ENCODE measurements around the gene CAMK2A.
"Not testable (repeated sequence)": the region's sequence is repeated elsewhere in the genome, so short reads cannot be mapped to it uniquely, and the experiment has no call there.

The CAMK2A gene

DNA sequence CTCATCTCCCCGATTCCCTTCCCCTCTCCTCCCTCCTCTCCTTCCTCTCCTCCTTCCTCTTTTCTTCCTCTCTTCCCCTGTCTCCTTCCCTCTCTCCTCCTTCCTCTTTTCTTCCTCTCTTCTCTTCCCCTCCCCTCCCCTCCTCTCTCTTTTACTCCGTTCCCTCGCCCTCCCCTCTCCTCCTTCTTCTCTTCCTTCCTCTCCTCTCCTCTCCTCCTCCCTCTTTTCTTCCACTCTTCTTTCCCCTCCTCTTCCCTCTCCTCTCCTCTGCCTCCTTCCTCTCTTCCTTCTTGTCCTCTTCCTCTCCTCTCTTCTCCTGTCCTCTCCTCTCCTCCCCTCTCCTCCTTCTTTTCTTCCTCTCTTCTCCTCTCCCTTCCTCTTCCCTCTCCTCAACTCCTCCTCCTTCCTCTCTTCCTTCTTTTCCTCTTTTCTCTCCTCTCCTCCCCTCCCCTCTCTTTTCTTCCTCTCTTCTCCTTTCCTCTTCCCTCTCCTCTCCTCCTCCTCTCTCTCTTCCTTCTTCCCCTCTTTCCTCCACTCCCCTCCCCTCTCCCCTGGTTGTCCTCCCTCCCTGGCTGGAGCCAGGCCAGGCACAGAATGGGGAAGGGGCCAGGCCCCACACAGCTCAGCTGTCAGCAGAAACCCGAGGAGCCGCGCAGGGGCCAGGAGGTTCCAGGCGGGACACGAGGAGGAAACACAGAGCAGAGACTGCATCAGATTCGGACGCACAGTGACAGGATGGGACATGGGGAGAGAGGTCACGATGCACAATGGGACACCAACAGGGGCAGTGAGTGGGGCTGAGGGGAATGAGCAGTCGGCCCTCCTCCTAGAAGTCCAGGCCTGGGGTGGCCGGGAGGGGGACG is 48.0 kb downstream of the CAMK2A start:
- Mint-ChIP-seq H3K27ac (no peak overlapping the region), H3K27me3 (peaks cover 5 to 18% of the 10 kb centered on the region in 2 donors), H3K36me3 (no peaks in the 10 kb centered on the region), H3K4me1 (no peaks in the 10 kb centered on the region), H3K9me3 (no peaks in the 10 kb centered on the region), H3K4me3 (no peak overlapping the region)
- no peak for ATAC-seq (replicated peaks)
- DNase-seq: no peak

GRCh38 chr5:150239794-150240122 is 49.8 kb downstream of the CAMK2A start:
- DNase-seq (no peak), ATAC-seq (replicated peaks) (no peak)
- Mint-ChIP-seq H3K4me1 (peaks cover 0 to 1% of the 10 kb centered on the region in 2 donors), H3K4me3 (no peak overlapping the region), H3K27me3 (peaks cover 0 to 8% of the 10 kb centered on the region in 2 donors), H3K9me3 (no peaks in the 10 kb centered on the region), H3K36me3 (no peaks in the 10 kb centered on the region), H3K27ac (no peak overlapping the region)

- Mint-ChIP-seq H3K4me1 (peaks cover 0 to 2% of the 10 kb centered on the region in 2 donors), H3K36me3 (no peaks in the 10 kb centered on the region), H3K9me3 (no peaks in the 10 kb centered on the region), H3K4me3 (no peak overlapping the region), H3K27ac (no peak overlapping the region), H3K27me3 (peaks cover 0 to 3% of the 10 kb centered on the region in 2 donors)
- ATAC-seq (replicated peaks) (no peak), DNase-seq (no peak)
These were observed 50.3 kb downstream of the CAMK2A start for GRCh38 chr5:150239099-150239793.

DNA sequence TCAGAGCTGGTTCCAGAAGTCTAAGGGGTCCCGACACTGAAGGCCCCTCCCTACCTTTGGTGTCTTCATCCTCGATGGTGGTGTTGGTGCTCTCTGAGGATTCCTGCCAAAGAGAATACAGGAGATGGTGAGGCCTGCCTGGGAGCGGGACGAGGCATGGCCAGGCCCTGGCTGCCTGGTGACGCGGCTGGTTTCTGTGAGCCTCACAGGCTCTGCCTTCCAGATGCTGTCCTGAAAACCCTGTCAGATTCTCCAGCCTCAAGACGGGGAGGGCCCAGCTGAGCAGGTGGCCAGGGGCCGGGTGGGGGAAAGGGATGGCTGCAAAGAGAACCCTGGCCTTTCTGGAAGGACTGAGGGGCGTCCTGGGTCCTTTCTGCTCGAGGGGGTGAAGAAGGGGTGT is 50.9 kb downstream of the CAMK2A start:
- Mint-ChIP-seq H3K4me3 (no peak overlapping the region), H3K27me3 (no peaks in the 10 kb centered on the region), H3K4me1 (peaks cover 0 to 2% of the 10 kb centered on the region in 2 donors), H3K27ac (no peak overlapping the region), H3K9me3 (no peaks in the 10 kb centered on the region), H3K36me3 (no peaks in the 10 kb centered on the region)
- ATAC-seq (replicated peaks): no peak
- no peak for DNase-seq

DNA sequence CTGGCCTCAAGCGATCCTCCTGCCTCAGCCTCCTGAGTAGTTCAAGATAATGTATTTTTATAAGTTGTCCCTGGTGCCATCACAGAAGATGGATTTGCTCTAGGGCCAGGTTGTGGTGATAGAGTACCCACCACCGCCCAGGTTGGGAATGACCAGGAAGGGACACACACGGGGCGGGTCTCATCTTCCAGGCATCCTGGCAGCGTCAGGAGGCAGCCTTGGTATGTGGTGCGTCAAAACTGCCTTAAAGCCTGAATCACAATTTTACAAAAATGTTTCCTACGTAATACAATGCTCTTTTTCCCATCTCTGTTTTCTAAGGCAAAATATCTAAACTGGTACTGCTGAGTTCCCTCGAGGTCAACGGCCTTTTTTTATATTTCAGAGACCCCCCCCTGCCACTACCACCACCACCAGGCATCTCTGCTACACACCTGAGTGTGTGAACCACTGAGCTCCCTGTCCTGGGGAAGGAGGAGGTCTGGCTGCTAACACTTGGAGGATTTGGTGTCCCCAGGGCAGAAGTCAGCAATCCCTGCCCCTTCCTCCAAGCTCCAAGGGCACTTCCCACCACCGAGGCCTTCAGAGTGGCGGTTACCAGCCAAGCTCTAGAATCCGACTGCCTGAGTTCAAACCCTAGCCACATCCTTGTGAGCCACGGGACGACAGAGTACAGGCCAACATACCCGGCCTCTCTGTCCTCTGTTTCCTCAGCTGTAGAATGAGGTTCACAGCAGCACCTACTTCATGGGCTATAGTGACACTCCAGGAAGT is 52.4 kb downstream of the CAMK2A start:
- no peaks in the 10 kb centered on the region for H3K36me3 Mint-ChIP-seq

DNA sequence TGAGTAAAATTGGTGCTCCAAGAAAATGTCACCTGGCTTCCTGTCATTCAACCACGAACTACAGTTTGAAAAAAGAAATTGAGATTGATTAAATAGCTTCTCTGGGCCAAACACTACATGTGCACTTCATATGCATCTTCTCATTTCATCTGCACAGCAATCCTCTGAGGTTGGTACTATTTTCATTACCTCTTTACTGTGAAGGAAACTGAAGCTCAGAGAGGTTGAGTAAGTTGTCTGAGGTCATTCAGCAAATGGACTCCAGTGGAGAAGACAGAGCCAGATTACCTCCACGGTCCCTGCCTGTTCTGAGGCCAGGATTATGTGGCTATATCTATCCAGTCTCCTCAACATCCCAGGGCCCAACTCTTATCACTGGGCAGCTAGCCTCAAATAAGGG is 53.3 kb downstream of the CAMK2A start:
- DNase-seq (no peak), ATAC-seq (replicated peaks) (no peak)
- no peaks in the 10 kb centered on the region for H3K9me3 Mint-ChIP-seq
- H3K4me3 Mint-ChIP-seq: no peak overlapping the region
- H3K27me3 Mint-ChIP-seq: no peaks in the 10 kb centered on the region
- H3K4me1 Mint-ChIP-seq: peaks cover 0 to 2% of the 10 kb centered on the region in 2 donors
- no peaks in the 10 kb centered on the region for H3K36me3 Mint-ChIP-seq
- no peak overlapping the region for H3K27ac Mint-ChIP-seq

More for the DNA sequence above, 52.4 kb downstream of the CAMK2A start:
- Mint-ChIP-seq H3K9me3 (no peaks in the 10 kb centered on the region), H3K4me1 (peaks cover 0 to 2% of the 10 kb centered on the region in 2 donors), H3K27me3 (no peaks in the 10 kb centered on the region), H3K4me3 (no peak overlapping the region), H3K27ac (no peak overlapping the region)
- DNase-seq: no peak
- no peak for ATAC-seq (replicated peaks)

GRCh38 chr5:150235500-150235854 is 54.1 kb downstream of the CAMK2A start:
- Mint-ChIP-seq H3K27me3 (no peaks in the 10 kb centered on the region), H3K4me3 (no peak overlapping the region), H3K27ac (no peak overlapping the region), H3K4me1 (peaks cover 0 to 2% of the 10 kb centered on the region in 2 donors), H3K36me3 (no peaks in the 10 kb centered on the region), H3K9me3 (no peaks in the 10 kb centered on the region)
- no peak for ATAC-seq (replicated peaks)
- DNase-seq: no peak

DNA sequence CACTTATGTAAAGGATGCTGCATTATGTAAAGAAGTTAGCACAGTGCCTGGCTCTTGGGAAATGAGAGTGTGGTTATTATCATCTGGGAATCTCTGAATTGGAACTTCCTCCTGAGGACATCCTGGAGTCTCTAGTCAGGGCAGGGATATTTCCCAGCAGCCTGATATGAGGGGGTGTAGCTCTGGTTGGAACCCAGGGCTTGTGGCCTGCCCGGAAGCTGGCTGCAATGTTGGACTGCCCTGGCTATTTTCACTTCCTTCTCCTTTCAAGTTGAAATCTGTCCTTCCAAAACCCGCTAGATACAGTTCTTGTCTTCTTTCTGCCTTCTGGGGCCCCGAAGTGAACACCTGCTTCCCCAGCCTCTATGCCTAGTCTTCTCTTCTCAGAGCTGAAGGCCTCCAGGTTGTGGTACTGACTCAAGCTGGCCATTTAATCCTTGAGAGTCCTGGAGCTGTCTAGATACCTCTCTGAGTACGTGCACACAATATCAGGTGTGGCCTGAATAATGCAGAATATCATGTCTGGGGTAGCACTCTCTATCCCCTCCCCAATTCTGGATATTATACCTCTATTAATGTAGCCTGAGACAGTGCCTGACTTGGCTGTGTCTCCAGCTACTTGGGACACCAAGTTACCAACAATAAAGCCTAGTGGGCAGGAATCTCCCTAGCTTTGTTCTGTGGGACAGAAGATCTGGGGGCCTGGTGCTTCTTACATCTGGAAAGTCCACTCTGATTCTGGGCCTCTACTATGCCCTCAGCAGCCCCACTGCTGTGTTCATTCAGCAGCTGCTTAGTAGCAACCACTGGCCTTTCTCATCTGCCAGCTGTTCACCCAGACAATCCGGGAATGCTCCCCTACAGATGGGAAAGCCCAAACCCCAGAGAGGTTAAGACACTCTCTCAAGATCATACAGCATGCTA is 54.7 kb downstream of the CAMK2A start:
- H3K36me3 Mint-ChIP-seq: no peaks in the 10 kb centered on the region
- no peak for DNase-seq
- H3K27me3 Mint-ChIP-seq: no peaks in the 10 kb centered on the region
- no peak for ATAC-seq (replicated peaks)
- no peak overlapping the region for H3K4me3 Mint-ChIP-seq
- H3K27ac Mint-ChIP-seq: no peak overlapping the region
- H3K9me3 Mint-ChIP-seq: no peaks in the 10 kb centered on the region
- H3K4me1 Mint-ChIP-seq: peaks cover 0 to 2% of the 10 kb centered on the region in 2 donors

DNA sequence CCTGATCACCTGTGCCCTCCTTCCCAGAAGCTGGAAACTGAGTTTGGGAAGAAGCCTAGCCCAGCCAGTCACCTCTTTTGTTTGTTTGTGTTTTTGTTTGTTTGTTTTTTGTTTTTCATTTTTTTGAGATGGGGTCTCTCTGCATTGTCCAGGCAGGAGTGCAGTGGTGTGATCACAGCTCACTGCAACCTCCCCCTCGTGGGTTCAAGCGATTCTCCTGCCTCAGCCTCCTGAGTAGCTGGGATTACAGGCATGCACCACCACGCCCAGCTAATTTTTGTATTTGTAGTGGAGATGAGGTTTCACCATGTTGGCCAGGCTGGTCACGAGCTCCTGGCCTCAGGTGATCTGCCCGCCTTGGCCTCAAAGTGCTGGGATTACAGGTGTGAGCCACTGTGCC is 55.9 kb downstream of the CAMK2A start:
- not testable (repeated sequence) for H3K4me1 Mint-ChIP-seq; H3K27me3 Mint-ChIP-seq; H3K9me3 Mint-ChIP-seq; H3K4me3 Mint-ChIP-seq; ATAC-seq (replicated peaks); DNase-seq; H3K27ac Mint-ChIP-seq; H3K36me3 Mint-ChIP-seq

DNA sequence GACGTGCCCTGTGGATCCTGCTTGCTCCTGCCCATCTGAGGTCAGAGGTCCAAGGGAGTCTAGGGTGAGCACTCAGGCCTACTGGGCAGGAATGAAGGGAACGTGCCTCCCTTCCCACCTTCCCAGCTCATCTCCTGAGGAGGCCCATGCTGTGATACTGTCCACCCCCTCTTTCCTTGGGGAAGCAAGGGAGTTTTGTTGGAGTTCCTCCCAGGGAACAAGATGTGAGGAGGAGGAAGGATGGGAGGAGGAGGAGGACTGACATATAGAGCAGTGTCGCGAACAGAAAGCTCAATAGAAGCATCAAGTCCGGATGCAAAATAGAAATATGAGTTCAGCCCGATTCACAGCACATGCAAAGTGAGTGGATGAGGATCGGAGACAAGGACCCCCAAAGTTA is 58.7 kb downstream of the CAMK2A start:
- Mint-ChIP-seq H3K27me3 (no peaks in the 10 kb centered on the region), H3K36me3 (no peaks in the 10 kb centered on the region), H3K27ac (no peak overlapping the region), H3K4me3 (no peak overlapping the region), H3K9me3 (no peaks in the 10 kb centered on the region), H3K4me1 (peaks cover 0 to 2% of the 10 kb centered on the region in 2 donors)
- DNase-seq (no peak), ATAC-seq (replicated peaks) (no peak)

GRCh38 chr5:150229571-150229970 is 60.0 kb downstream of the CAMK2A start:
- no peaks in the 10 kb centered on the region for H3K9me3 Mint-ChIP-seq
- no peaks in the 10 kb centered on the region for H3K27me3 Mint-ChIP-seq
- no peak for DNase-seq
- ATAC-seq (replicated peaks): no peak
- H3K27ac Mint-ChIP-seq: no peak overlapping the region
- H3K4me3 Mint-ChIP-seq: no peak overlapping the region
- no peaks in the 10 kb centered on the region for H3K36me3 Mint-ChIP-seq
- no peaks in the 10 kb centered on the region for H3K4me1 Mint-ChIP-seq

DNA sequence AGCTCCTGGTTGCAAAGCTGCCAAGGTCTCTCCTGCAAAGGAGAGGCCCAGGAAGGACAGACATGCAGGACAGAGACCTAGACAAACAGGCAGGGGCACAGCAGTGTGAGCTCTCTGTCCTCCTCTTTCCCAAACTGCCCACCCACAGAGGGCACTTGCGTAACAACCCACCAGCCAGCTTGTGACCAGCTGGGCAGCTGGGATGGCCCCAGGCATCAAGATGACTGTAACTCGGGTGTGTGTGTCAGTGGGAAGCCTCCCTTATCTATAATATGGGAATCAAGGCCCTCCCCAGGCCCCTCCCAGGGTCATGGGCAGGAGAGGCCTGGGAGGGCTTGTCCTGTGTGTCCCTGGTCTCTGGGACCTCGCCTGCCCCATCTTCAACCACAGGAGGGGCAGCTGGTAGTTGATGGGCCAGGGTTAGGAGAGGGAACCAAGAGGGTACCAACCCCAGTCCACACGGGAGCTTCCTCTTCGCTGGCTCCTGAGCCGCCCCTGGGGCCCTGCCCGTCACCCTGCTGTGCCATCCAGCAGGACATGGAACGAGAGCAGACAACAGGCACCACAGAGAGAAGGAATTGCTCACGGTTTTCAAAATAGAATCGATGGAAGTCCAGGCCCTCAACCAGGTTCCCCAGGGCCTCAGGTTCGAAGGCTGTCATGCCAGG is 61.8 kb downstream of the CAMK2A start:
- Mint-ChIP-seq H3K9me3 (no peaks in the 10 kb centered on the region), H3K4me3 (no peak overlapping the region), H3K27me3 (peaks cover 0 to 3% of the 10 kb centered on the region in 2 donors), H3K27ac (no peak overlapping the region), H3K4me1 (no peaks in the 10 kb centered on the region), H3K36me3 (no peaks in the 10 kb centered on the region)
- DNase-seq (no peak), ATAC-seq (replicated peaks) (no peak)

GRCh38 chr5:150227036-150227435 is 62.5 kb downstream of the CAMK2A start:
- Mint-ChIP-seq H3K4me1 (no peaks in the 10 kb centered on the region), H3K27me3 (peaks cover 0 to 3% of the 10 kb centered on the region in 2 donors), H3K36me3 (no peaks in the 10 kb centered on the region), H3K27ac (no peak overlapping the region), H3K9me3 (no peaks in the 10 kb centered on the region), H3K4me3 (no peak overlapping the region)
- ATAC-seq (replicated peaks): no peak
- no peak for DNase-seq
